Glutamatergic neuron (in vitro differentiated cells): ENCODE results near the gene KCNG2. TPM values are rescaled to one million over a fixed set of nuclear protein-coding genes. Genes with fewer than 3 reads are reported as not detected.

Experiments used
- DNase-seq: peaks from one replicate; pipeline ENCODE4 v3.0.0; 2022
- H3K27ac Mint-ChIP-seq: one replicate; pipeline ENCODE4 v1.8.0; 2020; ENCODE audit warnings: mild to moderate bottlenecking, mixed read lengths, inconsistent platforms; ENCODE audit not compliant: unreplicated experiment
- H3K27me3 Mint-ChIP-seq: one replicate; pipeline ENCODE4 v1.8.0; 2020; ENCODE audit warnings: mild to moderate bottlenecking, moderate library complexity, mixed read lengths, inconsistent platforms; ENCODE audit not compliant: unreplicated experiment
- H3K36me3 Mint-ChIP-seq: one replicate; pipeline ENCODE4 v1.8.0; 2020; ENCODE audit warnings: mild to moderate bottlenecking, mixed read lengths, inconsistent platforms; ENCODE audit not compliant: unreplicated experiment
- H3K4me1 Mint-ChIP-seq: one replicate; pipeline ENCODE4 v1.8.0; 2020; ENCODE audit warnings: mild to moderate bottlenecking, low read depth, mixed read lengths, inconsistent platforms; ENCODE audit not compliant: unreplicated experiment
- H3K4me3 Mint-ChIP-seq: one replicate; pipeline ENCODE4 v1.8.0; 2020; ENCODE audit warnings: mild to moderate bottlenecking, mixed read lengths, inconsistent platforms; ENCODE audit not compliant: unreplicated experiment
- H3K9me3 Mint-ChIP-seq: one replicate; pipeline ENCODE4 v1.8.0; 2020; ENCODE audit warnings: mild to moderate bottlenecking, moderate library complexity, mixed read lengths, inconsistent platforms; ENCODE audit not compliant: unreplicated experiment
- total RNA-seq: library from RNA; stranded (reverse); fragmentation: NEBNext Ultra II Directional; extraction: Animal tissue kit (Norgen Biotek cat#: 25700); gene quantifications from one replicate; pipeline ENCODE4 v1.2.1, GENCODE V29; 2021; ENCODE audit not compliant: unreplicated experiment
- TF ChIP-seq, protein P1 (sequence below): fragments of 200-600 bp; sonication (generic); IDR thresholded peaks from one replicate; pipeline ENCODE4 v1.5.0; 2021; ENCODE audit not compliant: partially characterized antibody, unreplicated experiment

The KCNG2 gene
- total RNA-seq, 1 donor from 2014 or later = 1.6 TPM

DNA sequence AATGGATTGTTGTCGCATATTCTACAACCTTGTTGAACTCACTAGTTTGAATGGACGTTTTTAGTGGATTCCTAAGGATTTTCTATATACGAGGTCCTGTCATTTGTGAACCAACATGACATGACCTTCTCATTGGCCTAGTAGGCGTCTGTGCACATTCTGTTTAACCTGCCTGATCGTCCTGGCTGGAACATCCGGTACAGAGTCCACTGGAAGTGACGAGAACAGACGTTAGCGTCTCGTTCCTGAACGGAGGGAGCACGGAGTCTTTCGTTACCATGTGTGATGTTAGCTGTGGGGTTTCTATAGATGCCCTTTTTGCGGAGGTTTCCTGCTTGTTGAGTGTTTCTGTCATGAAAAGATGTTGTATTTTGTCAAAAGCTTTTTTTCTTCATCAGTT, 91.8 kb downstream of the KCNG2 start:
- TF ChIP-seq, protein P1, sequence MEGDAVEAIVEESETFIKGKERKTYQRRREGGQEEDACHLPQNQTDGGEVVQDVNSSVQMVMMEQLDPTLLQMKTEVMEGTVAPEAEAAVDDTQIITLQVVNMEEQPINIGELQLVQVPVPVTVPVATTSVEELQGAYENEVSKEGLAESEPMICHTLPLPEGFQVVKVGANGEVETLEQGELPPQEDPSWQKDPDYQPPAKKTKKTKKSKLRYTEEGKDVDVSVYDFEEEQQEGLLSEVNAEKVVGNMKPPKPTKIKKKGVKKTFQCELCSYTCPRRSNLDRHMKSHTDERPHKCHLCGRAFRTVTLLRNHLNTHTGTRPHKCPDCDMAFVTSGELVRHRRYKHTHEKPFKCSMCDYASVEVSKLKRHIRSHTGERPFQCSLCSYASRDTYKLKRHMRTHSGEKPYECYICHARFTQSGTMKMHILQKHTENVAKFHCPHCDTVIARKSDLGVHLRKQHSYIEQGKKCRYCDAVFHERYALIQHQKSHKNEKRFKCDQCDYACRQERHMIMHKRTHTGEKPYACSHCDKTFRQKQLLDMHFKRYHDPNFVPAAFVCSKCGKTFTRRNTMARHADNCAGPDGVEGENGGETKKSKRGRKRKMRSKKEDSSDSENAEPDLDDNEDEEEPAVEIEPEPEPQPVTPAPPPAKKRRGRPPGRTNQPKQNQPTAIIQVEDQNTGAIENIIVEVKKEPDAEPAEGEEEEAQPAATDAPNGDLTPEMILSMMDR = no peak

DNA sequence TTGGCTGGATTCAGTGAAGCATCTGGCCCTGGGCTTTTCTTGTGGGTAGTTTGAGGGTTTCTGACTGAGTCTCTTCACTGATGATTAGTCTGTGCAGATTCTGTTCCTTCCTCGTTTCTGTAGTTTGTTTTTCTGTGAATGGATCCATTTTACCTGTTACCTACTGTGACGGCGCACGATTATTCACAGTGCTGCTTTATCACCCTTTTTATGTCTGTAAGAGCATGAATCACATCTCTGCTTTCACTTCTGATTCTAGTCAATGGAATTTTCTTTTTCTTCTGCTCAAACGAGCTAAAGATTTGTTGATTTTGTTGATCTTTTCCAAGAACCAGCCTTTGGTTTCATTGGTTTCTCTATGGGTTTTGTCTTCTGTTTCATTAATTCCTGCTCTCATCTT, 92.9 kb downstream of the KCNG2 start:
- H3K9me3 Mint-ChIP-seq = peaks cover 27% of the 10 kb centered on the region
- no peaks in the 10 kb centered on the region for H3K4me1 Mint-ChIP-seq
- TF ChIP-seq, protein P1 = no peak
- H3K36me3 Mint-ChIP-seq = peaks cover 62% of the 10 kb centered on the region
- H3K27me3 Mint-ChIP-seq = peaks cover 6% of the 10 kb centered on the region
- no peak overlapping the region for H3K27ac Mint-ChIP-seq
- no peak for DNase-seq
- H3K4me3 Mint-ChIP-seq = no peak overlapping the region

More for the DNA sequence above, 91.8 kb downstream of the KCNG2 start:
- no peak for DNase-seq
- Mint-ChIP-seq H3K9me3 (peaks cover 22% of the 10 kb centered on the region), H3K36me3 (peaks cover 51% of the 10 kb centered on the region), H3K4me3 (no peak overlapping the region), H3K27ac (no peak overlapping the region), H3K27me3 (peaks cover 4% of the 10 kb centered on the region), H3K4me1 (no peaks in the 10 kb centered on the region)

DNA sequence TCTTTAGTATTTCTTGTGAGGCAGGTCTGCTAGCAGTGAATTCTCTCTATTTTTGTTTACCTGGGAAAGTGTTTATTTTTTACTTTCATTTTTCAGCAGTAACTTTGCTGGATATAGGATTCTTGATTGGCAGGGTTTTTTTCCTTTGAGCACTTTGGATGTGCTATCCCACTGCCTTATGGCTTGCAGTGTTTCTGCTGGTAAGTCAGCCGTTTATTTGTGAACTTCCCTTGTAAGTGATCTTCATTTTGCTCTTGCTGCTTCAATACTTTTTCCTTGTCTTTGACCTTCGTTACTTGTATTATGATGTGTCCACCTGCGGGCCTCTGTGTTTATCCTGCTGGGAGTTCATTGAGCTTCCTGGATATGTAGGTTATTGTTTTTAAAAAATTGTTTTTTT, 99.0 kb downstream of the KCNG2 start:
- TF ChIP-seq, protein P1 = no peak
- peaks cover 17% of the 10 kb centered on the region for H3K27me3 Mint-ChIP-seq
- no peaks in the 10 kb centered on the region for H3K4me1 Mint-ChIP-seq
- peaks cover 40% of the 10 kb centered on the region for H3K9me3 Mint-ChIP-seq
- no peak overlapping the region for H3K4me3 Mint-ChIP-seq
- no peak overlapping the region for H3K27ac Mint-ChIP-seq
- H3K36me3 Mint-ChIP-seq = peaks cover 69% of the 10 kb centered on the region
- no peak for DNase-seq

DNA sequence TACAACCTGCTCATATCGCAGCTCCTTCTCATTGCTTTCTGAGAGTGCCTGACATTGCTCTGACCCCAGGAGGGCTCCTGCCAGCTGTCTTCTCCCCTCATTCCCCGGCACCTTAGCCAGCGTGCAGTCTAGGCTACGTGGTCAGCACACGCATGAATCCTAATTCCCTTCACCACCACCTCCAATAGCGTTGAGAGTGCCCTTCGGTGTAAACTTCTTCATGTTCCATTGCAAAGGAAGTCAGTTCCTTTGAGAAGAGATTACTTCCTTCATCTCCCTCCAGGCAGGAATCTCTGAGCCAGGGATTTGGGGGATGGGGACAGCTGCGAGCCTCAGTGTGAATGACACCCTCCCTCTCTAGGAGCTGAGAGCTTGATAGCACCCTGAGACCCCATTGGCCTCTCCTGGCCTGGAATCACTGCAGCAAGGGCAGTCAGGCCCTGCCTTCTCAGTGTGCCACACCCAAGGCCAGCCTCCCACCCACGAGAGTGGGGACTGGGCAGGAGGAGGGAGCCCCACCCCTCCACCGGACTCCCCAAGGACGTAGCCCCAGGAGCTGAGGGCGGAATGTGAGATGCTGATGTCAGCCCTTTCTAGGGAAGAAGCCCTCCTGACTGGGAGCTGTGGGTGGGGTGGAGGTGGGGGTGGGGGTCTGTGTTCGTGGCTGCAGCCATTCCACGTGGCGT, 100.3 kb downstream of the KCNG2 start:
- H3K9me3 Mint-ChIP-seq = peaks cover 45% of the 10 kb centered on the region
- peaks cover 20% of the 10 kb centered on the region for H3K27me3 Mint-ChIP-seq
- H3K4me1 Mint-ChIP-seq = no peaks in the 10 kb centered on the region
- DNase-seq = no peak
- H3K36me3 Mint-ChIP-seq = peaks cover 68% of the 10 kb centered on the region
- H3K4me3 Mint-ChIP-seq = no peak overlapping the region
- H3K27ac Mint-ChIP-seq = peak overlapping the region; percentile 10
- TF ChIP-seq, protein P1 = no peak

DNA sequence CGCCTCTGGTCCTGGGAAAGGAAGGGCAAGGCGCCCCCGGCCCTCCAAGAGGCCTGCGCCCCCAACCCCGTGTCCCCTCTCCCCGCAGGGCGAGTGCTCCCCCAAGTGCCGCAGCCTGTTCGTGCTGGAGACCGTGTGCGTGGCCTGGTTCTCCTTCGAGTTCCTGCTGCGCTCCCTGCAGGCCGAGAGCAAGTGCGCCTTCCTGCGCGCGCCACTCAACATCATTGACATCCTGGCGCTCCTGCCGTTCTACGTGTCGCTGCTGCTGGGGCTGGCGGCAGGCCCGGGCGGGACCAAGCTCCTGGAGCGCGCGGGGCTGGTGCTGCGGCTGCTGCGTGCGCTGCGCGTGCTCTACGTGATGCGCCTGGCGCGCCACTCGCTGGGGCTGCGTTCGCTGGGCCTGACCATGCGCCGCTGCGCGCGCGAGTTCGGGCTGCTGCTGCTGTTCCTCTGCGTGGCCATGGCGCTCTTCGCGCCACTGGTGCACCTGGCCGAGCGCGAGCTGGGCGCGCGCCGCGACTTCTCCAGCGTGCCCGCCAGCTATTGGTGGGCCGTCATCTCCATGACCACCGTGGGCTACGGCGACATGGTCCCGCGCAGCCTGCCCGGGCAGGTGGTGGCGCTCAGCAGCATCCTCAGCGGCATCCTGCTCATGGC, 101.3 kb downstream of the KCNG2 start:
- no peak overlapping the region for H3K4me3 Mint-ChIP-seq
- H3K27me3 Mint-ChIP-seq = peaks cover 16% of the 10 kb centered on the region
- H3K27ac Mint-ChIP-seq = no peak overlapping the region
- no peak for DNase-seq
- peaks cover 46% of the 10 kb centered on the region for H3K9me3 Mint-ChIP-seq
- no peaks in the 10 kb centered on the region for H3K4me1 Mint-ChIP-seq
- TF ChIP-seq, protein P1 = no peak
- H3K36me3 Mint-ChIP-seq = peaks cover 58% of the 10 kb centered on the region
